A673 (cell line): Measurements from ENCODE around the gene TRMT112. TPM values are rescaled to one million over a fixed set of nuclear protein-coding genes. Genes with fewer than 3 reads are reported as not detected.

Experiments used
- BruUV-seq: library from RNA; stranded (reverse); fragments of 400-500 nt; replicated peaks from 2 replicates; lab custom pipeline; 2021; lab: Mats Ljungman, UMichigan
- CTCF ChIA-PET: fragments of 300-600 bp; sonication (Branson Sonifier 250); formaldehyde crosslinking; loops from one replicate; lab custom pipeline; 2022; ENCODE audit warnings: antibody characterized with exemption; lab: Charles Lee
- POLR2A ChIA-PET: fragments of 300-600 bp; sonication (Branson Sonifier 250); formaldehyde crosslinking; loops from one replicate; lab custom pipeline; 2022; ENCODE audit warnings: antibody characterized with exemption; ENCODE audit not compliant: low non-redundant PET; lab: Charles Lee
- DNase-seq: peaks from one replicate; pipeline ENCODE4 v3.0.0-alpha.2; 2015; ENCODE audit warnings: low spot score
- H3K27ac ChIP-seq: fragments of 200-600 bp; sonication (generic); 2 replicates; pipeline ENCODE4 v1.5.1; 2016; ENCODE audit warnings: mixed run types, low read depth, mild to moderate bottlenecking, mixed read lengths, antibody characterized with exemption, low read length; ENCODE audit not compliant: poor library complexity, severe bottlenecking
- H3K27me3 ChIP-seq: fragments of 200-600 bp; sonication (generic); replicated peaks from 2 replicates; pipeline ENCODE4 v1.6.1; 2017; ENCODE audit warnings: mixed run types, low read depth, mild to moderate bottlenecking, mixed read lengths, antibody characterized with exemption, low read length; ENCODE audit not compliant: insufficient read depth, poor library complexity
- H3K36me3 ChIP-seq: fragments of 200-600 bp; sonication (generic); 2 replicates; pipeline ENCODE4 v1.6.1; 2016; ENCODE audit warnings: mixed run types, mild to moderate bottlenecking, mixed read lengths, antibody characterized with exemption, low read length; ENCODE audit not compliant: insufficient read depth, poor library complexity, severe bottlenecking
- H3K4me1 ChIP-seq: fragments of 200-600 bp; sonication (generic); 2 replicates; pipeline ENCODE4 v1.6.1; 2017; ENCODE audit warnings: mixed run types, mild to moderate bottlenecking, mixed read lengths, antibody characterized with exemption, low read length; ENCODE audit not compliant: insufficient read depth, poor library complexity, severe bottlenecking
- H3K4me3 ChIP-seq: fragments of 200-600 bp; sonication (generic); 2 replicates; pipeline ENCODE4 v1.5.1; 2016; ENCODE audit warnings: low read depth, mixed run types, mild to moderate bottlenecking, mixed read lengths, low read length; ENCODE audit not compliant: poor library complexity, severe bottlenecking
- H3K9me3 ChIP-seq: fragments of 200-600 bp; sonication (generic); 2 replicates; pipeline ENCODE4 v1.6.1; 2016; ENCODE audit warnings: mixed run types, low read depth, mild to moderate bottlenecking, mixed read lengths, antibody characterized with exemption, low read length; ENCODE audit not compliant: poor library complexity, severe bottlenecking
- CTCF ChIP-seq: fragments of 300-800, 200-600 bp; sonication (generic); conservative IDR thresholded peaks from 2 replicates; pipeline ENCODE4 v1.5.1; 2017; ENCODE audit warnings: low read depth, mild to moderate bottlenecking, antibody characterized with exemption, low read length, moderate library complexity, mixed read lengths
- EZH2 ChIP-seq: fragments of 200-600 bp; sonication (generic); IDR thresholded peaks from 2 replicates; pipeline ENCODE4 v1.6.1; 2017; ENCODE audit warnings: borderline replicate concordance, low read depth, mild to moderate bottlenecking, mixed read lengths, antibody characterized with exemption, low read length; ENCODE audit not compliant: poor library complexity, severe bottlenecking
- intact Hi-C: fragments of 100-400 bp; cut with micrococcal nuclease; formaldehyde crosslinking; loops from one replicate; pipeline ENCODE4 v1.10.0; 2022; ENCODE audit not compliant: unreplicated experiment
- total RNA-seq: library from RNA; stranded (reverse); gene quantifications from 2 replicates; pipeline ENCODE4 v1.2.3, GENCODE V29; 2021

Gene TRMT112
- total RNA-seq, 1 experiment from 2014 or later = 270 TPM

- TF ChIP-seq EZH2 (no peak), CTCF (no peak)
- Histone ChIP-seq H3K4me3 (no peak overlapping the region), H3K27ac (no peak overlapping the region), H3K4me1 (no peaks in the 10 kb centered on the region), H3K27me3 (no peaks in the 10 kb centered on the region), H3K36me3 (no peaks in the 10 kb centered on the region), H3K9me3 (no peaks in the 10 kb centered on the region)
- no TSS peak for BruUV-seq
- intact Hi-C loops = no loop called here
- POLR2A ChIA-PET = interaction anchor here (0.6 to 0.7 kb wide), 3 partner anchors 92 to 1457 kb away, joined by 4 to 6 read pairs (median 5); no protein-coding TSS in a partner anchor
- CTCF ChIA-PET = no interaction called here
- no peak for DNase-seq
These were observed 31.1 kb upstream of the TRMT112 start for GRCh38 chr11:64348383-64349024.

- TF ChIP-seq CTCF = no peak
- TF ChIP-seq EZH2 = no peak
- no TSS peak for BruUV-seq
- no peaks in the 10 kb centered on the region for H3K27me3 ChIP-seq
- H3K4me1 ChIP-seq = no peaks in the 10 kb centered on the region
- no peaks in the 10 kb centered on the region for H3K36me3 ChIP-seq
- DNase-seq = no peak
- intact Hi-C loops = no loop called here
- ChIA-PET POLR2A (no interaction called here), CTCF (no interaction called here)
- no peak overlapping the region for H3K27ac ChIP-seq
- no peak overlapping the region for H3K4me3 ChIP-seq
- H3K9me3 ChIP-seq = no peaks in the 10 kb centered on the region
These were observed 30.0 kb upstream of the TRMT112 start for GRCh38 chr11:64347193-64347867.

GRCh38 chr11:64344787-64345186 lies 27.4 kb upstream of the TRMT112 start:
- H3K4me1 ChIP-seq = no peaks in the 10 kb centered on the region
- H3K4me3 ChIP-seq = no peak overlapping the region
- no TSS peak for BruUV-seq
- ChIA-PET POLR2A (no interaction called here), CTCF (interaction anchor here (1.9 kb wide), 1 partner anchor 10 kb away, joined by 14 read pairs; no protein-coding TSS in a partner anchor)
- no peaks in the 10 kb centered on the region for H3K27me3 ChIP-seq
- intact Hi-C loops = no loop called here
- H3K36me3 ChIP-seq = no peaks in the 10 kb centered on the region
- no peaks in the 10 kb centered on the region for H3K9me3 ChIP-seq
- no peak for TF ChIP-seq CTCF
- TF ChIP-seq EZH2 = no peak
- H3K27ac ChIP-seq = no peak overlapping the region
- DNase-seq = no peak
